Smooth muscle cell (in vitro differentiated cells): ENCODE measurements around the gene MYO7B. TPM values are rescaled to one million over a fixed set of nuclear protein-coding genes. Genes with fewer than 3 reads are reported as not detected.
"Not testable (repeated sequence)": the region's sequence is repeated elsewhere in the genome, so short reads cannot be mapped to it uniquely, and the experiment has no call there.

Source experiments
- DNase-seq: peaks from one replicate; lab custom pipeline; 2025; ENCODE audit not compliant: unreplicated experiment; lab: John Stamatoyannopoulos, UW
- H2AFZ ChIP-seq: fragments of 200-600 bp; sonication (generic); 2 replicates; pipeline ENCODE4 v1.6.0; 2016; ENCODE audit warnings: antibody characterized with exemption, low read depth, mild to moderate bottlenecking
- H3F3A ChIP-seq: fragments of 200-600 bp; sonication (generic); 2 replicates; pipeline ENCODE4 v1.6.0; 2017; ENCODE audit warnings: antibody characterized with exemption, low read depth
- H3K27ac ChIP-seq: fragments of 200-600 bp; sonication (generic); 2 replicates; pipeline ENCODE4 v1.5.1; 2016; ENCODE audit warnings: low read depth, mild to moderate bottlenecking
- H3K27me3 ChIP-seq: fragments of 200-600 bp; sonication (generic); 2 replicates; pipeline ENCODE4 v1.6.1; 2016; ENCODE audit warnings: low read depth, mild to moderate bottlenecking
- H3K36me3 ChIP-seq: fragments of 200-600 bp; sonication (generic); 2 replicates; pipeline ENCODE4 v1.5.1; 2016; ENCODE audit warnings: low read depth
- H3K4me1 ChIP-seq: fragments of 200-600 bp; sonication (generic); 2 replicates; pipeline ENCODE4 v1.5.1; 2016; ENCODE audit warnings: low read depth
- H3K4me2 ChIP-seq: fragments of 200-600 bp; sonication (generic); 2 replicates; pipeline ENCODE4 v1.6.0; 2016; ENCODE audit warnings: mild to moderate bottlenecking
- H3K4me3 ChIP-seq: fragments of 200-600 bp; sonication (generic); 2 replicates; pipeline ENCODE4 v1.5.1; 2016; ENCODE audit warnings: mild to moderate bottlenecking
- H3K79me2 ChIP-seq: fragments of 200-600 bp; sonication (generic); 2 replicates; pipeline ENCODE4 v1.6.0; 2016; ENCODE audit warnings: low read depth, mild to moderate bottlenecking
- H3K9ac ChIP-seq: fragments of 200-600 bp; sonication (generic); 2 replicates; pipeline ENCODE4 v1.6.0; 2016; ENCODE audit warnings: low read depth
- H3K9me3 ChIP-seq: fragments of 200-600 bp; sonication (generic); replicated peaks from 2 replicates; pipeline ENCODE4 v1.5.1; 2016; ENCODE audit warnings: low read depth
- H4K20me1 ChIP-seq: fragments of 200-600 bp; sonication (generic); 2 replicates; pipeline ENCODE4 v1.6.0; 2016; ENCODE audit warnings: low read depth
- CTCF ChIP-seq: fragments of 200-600 bp; sonication (generic); IDR thresholded peaks from 2 replicates; pipeline ENCODE4 v1.5.1; 2017; ENCODE audit warnings: borderline replicate concordance, mild to moderate bottlenecking, antibody characterized with exemption; ENCODE audit not compliant: insufficient read depth, poor library complexity, severe bottlenecking
- WGBS: methylation state at CpG from one replicate; pipeline ENCODE4 v1.1.7; 2016; ENCODE audit warnings: low lambda C conversion rate; 5-methylcytosine and 5-hydroxymethylcytosine counted together
- polyA plus RNA-seq: library from polyadenylated mRNA; unstranded; fragments of >200 nt; fragmentation: Nextera tagmentation; extraction: Ambion mirVana; gene quantifications from 2 replicates; pipeline ENCODE4 v1.2.1, GENCODE V29; 2016
- total RNA-seq: library from RNA; depleted of rRNA; stranded (reverse); fragments of >200 nt; gene quantifications from 2 replicates; pipeline ENCODE4 v1.2.3, GENCODE V29; 2014

MYO7B gene
- total and polyA plus RNA-seq, 2 experiments from 2014 or later: 0.09 to 0.35 TPM

DNA sequence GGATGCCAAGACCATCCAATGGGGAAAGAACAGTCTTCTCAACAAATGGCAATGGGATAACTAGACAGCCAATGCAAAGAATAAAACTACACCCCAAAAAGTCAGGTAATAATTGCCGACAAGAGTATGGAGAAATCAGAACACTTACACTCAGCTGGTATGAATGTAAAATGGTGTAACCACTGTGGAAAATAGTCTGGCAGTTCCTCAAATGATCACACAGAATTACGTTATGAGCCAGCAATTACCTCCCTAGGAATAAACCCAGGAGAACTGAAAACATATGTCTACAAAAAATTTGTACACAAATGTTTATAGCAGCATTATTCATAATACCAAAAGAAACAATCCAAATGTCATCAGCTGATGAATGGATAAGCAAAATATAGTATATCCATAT lies 18.0 kb upstream of the MYO7B start:
- Histone ChIP-seq H3K4me3 (no peak overlapping the region), H3F3A (peaks cover 3% of the 10 kb centered on the region), H3K4me2 (no peak overlapping the region), H4K20me1 (peaks cover 100% of the 10 kb centered on the region), H3K27me3 (no peaks in the 10 kb centered on the region), H3K4me1 (peaks cover 5% of the 10 kb centered on the region), H3K27ac (peak overlapping the region; percentile 41), H3K9ac (peak overlapping the region; percentile 25), H3K9me3 (no peaks in the 10 kb centered on the region), H2AFZ (no peak overlapping the region), H3K36me3 (no peaks in the 10 kb centered on the region), H3K79me2 (peaks cover 97% of the 10 kb centered on the region)
- TF ChIP-seq CTCF: no peak
- no peak for DNase-seq
- WGBS: 100% methylated on average over 2 of the region's 2 CpGs

GRCh38 chr2:127520424-127520823 lies 15.1 kb upstream of the MYO7B start:
- Histone ChIP-seq H3K4me3 (no peak overlapping the region), H3K4me2 (no peak overlapping the region), H3K27me3 (no peaks in the 10 kb centered on the region), H3K9ac (no peak overlapping the region), H3K36me3 (no peaks in the 10 kb centered on the region), H4K20me1 (peaks cover 91% of the 10 kb centered on the region), H3F3A (peaks cover 3% of the 10 kb centered on the region), H2AFZ (no peak overlapping the region), H3K79me2 (peaks cover 96% of the 10 kb centered on the region), H3K4me1 (peaks cover 5% of the 10 kb centered on the region), H3K9me3 (no peaks in the 10 kb centered on the region), H3K27ac (no peak overlapping the region)
- no peak for TF ChIP-seq CTCF
- no peak for DNase-seq
- WGBS: 96% methylated on average over 4 of the region's 4 CpGs

GRCh38 chr2:127523269-127523939 lies 12.1 kb upstream of the MYO7B start:
- Histone ChIP-seq H3K9me3 (no peaks in the 10 kb centered on the region), H3K27ac (no peak overlapping the region), H3K4me2 (no peak overlapping the region), H4K20me1 (peaks cover 61% of the 10 kb centered on the region), H3K4me1 (peaks cover 9% of the 10 kb centered on the region), H3K79me2 (peaks cover 76% of the 10 kb centered on the region), H3F3A (peaks cover 3% of the 10 kb centered on the region), H3K27me3 (no peaks in the 10 kb centered on the region), H3K4me3 (no peak overlapping the region), H3K9ac (no peak overlapping the region), H2AFZ (no peak overlapping the region), H3K36me3 (no peaks in the 10 kb centered on the region)
- 91% methylated on average over 8 of the region's 8 CpGs for WGBS
- DNase-seq: no peak
- no peak for TF ChIP-seq CTCF

DNA sequence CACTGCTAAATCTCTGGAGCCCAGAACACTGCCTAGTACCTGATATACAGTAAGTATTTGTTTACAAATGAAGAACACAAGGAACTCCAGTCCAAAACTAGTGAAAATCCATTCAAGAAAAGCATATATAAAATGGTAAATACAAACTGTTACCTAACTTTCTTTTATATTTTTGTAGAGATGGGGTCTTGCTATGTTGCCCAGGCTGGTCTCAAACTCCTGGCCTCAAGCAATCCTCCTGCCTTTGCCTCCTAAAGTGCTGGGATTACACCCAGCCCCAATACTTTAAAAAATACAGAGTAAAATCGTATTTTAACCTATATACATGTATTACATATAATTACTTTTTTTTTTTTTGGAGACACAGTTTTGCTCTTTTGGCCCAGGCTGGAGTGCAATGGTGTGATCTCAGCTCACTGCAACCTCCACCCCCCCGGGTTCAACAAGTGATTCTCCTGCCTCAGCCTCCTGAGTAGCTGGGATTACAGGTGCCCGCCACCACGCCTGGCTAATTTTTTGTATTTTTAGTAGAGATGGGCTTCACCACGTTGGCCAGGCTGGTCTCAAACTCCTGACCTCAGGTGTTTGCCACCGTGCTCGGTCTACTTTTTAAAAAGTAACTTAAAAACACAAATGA lies 11.2 kb upstream of the MYO7B start:
- H3K4me3 ChIP-seq, H3K9ac ChIP-seq, H3K9me3 ChIP-seq, H2AFZ ChIP-seq, DNase-seq, H3F3A ChIP-seq, H3K27ac ChIP-seq, H3K36me3 ChIP-seq, H3K27me3 ChIP-seq: not testable (repeated sequence)
- Histone ChIP-seq H4K20me1 (peaks cover 52% of the 10 kb centered on the region), H3K79me2 (peaks cover 66% of the 10 kb centered on the region), H3K4me2 (peak overlapping the region; percentile 86), H3K4me1 (peaks cover 13% of the 10 kb centered on the region)
- WGBS: 94% methylated on average over 7 of the region's 7 CpGs
